Liver (tissue), 3 donors: Measurements from ENCODE around the gene CCND1.

ENCODE experiments used
- ATF3 ChIP-seq: IDR thresholded peaks from 2 replicates; pipeline ENCODE4 v1.6.1; 2016; ENCODE audit warnings: antibody characterized with exemption
- HNF4A ChIP-seq, 2 donors: conservative IDR thresholded peaks; 2 replicates each; pipeline ENCODE4 v1.6.1; 2016; ENCODE audit warnings: antibody characterized with exemption in 2 of 2, mild to moderate bottlenecking in 2 of 2
- MAX ChIP-seq: IDR thresholded peaks from 2 replicates; pipeline ENCODE4 v1.6.1; 2016; ENCODE audit warnings: antibody characterized with exemption
- RAD21 ChIP-seq, 2 donors: IDR thresholded peaks; 2 replicates each; pipeline ENCODE4 v1.6.1; 2016; ENCODE audit warnings: antibody characterized with exemption in 2 of 2, mild to moderate bottlenecking in 2 of 2
- TAF1 ChIP-seq: conservative IDR thresholded peaks from 2 replicates; pipeline ENCODE4 v1.6.1; 2016; ENCODE audit warnings: antibody characterized with exemption, mild to moderate bottlenecking
- ZBTB33 ChIP-seq: IDR thresholded peaks from 2 replicates; pipeline ENCODE4 v1.6.1; 2016; ENCODE audit warnings: antibody characterized with exemption
- TF ChIP-seq, protein P1 (sequence below): fragments of 150-350 bp; IDR thresholded peaks from 2 replicates; pipeline ENCODE4 v1.5.1; 2017; ENCODE audit warnings: improper control_type of control experiment, low read depth, low read length; ENCODE audit not compliant: missing input control
- donor health status: healthy.
- donor health status: healthy.

GRCh38 chr11:69663326-69663725, 22.4 kb downstream of the CCND1 start:
- TF ChIP-seq MAX (no peak), ATF3 (no peak), TAF1 (no peak), HNF4A (conservative IDR thresholded peaks at IDR 0.05) (no peak), RAD21 (IDR thresholded peaks at IDR 0.05) (no peak), ZBTB33 (no peak)
- TF ChIP-seq, protein P1, sequence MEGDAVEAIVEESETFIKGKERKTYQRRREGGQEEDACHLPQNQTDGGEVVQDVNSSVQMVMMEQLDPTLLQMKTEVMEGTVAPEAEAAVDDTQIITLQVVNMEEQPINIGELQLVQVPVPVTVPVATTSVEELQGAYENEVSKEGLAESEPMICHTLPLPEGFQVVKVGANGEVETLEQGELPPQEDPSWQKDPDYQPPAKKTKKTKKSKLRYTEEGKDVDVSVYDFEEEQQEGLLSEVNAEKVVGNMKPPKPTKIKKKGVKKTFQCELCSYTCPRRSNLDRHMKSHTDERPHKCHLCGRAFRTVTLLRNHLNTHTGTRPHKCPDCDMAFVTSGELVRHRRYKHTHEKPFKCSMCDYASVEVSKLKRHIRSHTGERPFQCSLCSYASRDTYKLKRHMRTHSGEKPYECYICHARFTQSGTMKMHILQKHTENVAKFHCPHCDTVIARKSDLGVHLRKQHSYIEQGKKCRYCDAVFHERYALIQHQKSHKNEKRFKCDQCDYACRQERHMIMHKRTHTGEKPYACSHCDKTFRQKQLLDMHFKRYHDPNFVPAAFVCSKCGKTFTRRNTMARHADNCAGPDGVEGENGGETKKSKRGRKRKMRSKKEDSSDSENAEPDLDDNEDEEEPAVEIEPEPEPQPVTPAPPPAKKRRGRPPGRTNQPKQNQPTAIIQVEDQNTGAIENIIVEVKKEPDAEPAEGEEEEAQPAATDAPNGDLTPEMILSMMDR: no peak
